HEK293T (cell line): ENCODE measurements around the gene MCF2L.

ENCODE experiments used
- CTCF ChIA-PET: fragments of 350-600 bp; formaldehyde crosslinking; extraction: SDS; loops from one replicate; lab custom pipeline; 2021; ENCODE audit warnings: antibody characterized with exemption, inconsistent platforms; lab: Yijun Ruan, JAX
- POLR2A ChIA-PET: fragments of 350-600 bp; formaldehyde crosslinking; extraction: SDS; loops from one replicate; lab custom pipeline; 2020; ENCODE audit warnings: antibody characterized with exemption, inconsistent platforms; lab: Yijun Ruan, JAX
- DNase-seq: peaks from one replicate; pipeline ENCODE4 v3.0.0; 2012; ENCODE audit warnings: mixed read lengths; ENCODE audit errors: extremely low spot score
- ARNT ChIP-seq: fragments of 450-650 bp; IDR thresholded peaks from 2 replicates; pipeline ENCODE4 v1.6.1; 2017; ENCODE audit warnings: mild to moderate bottlenecking
- BHLHE40 ChIP-seq: fragments of 450-650 bp; IDR thresholded peaks from 2 replicates; pipeline ENCODE4 v1.6.1; 2016; ENCODE audit warnings: mild to moderate bottlenecking, moderate library complexity, borderline replicate concordance
- CTBP1 ChIP-seq: fragments of 450-650 bp; IDR thresholded peaks from 2 replicates; pipeline ENCODE4 v1.6.1; 2016; ENCODE audit warnings: borderline replicate concordance
- ELF4 ChIP-seq: fragments of 450-650 bp; IDR thresholded peaks from 2 replicates; pipeline ENCODE4 v1.6.1; 2017; ENCODE audit warnings: antibody characterized with exemption
- FOXA1 ChIP-seq: fragments of 450-650 bp; IDR thresholded peaks from 2 replicates; pipeline ENCODE4 v1.6.1; 2016; ENCODE audit warnings: mild to moderate bottlenecking
- FOXK2 ChIP-seq: fragments of 450-650 bp; IDR thresholded peaks from 2 replicates; pipeline ENCODE4 v1.6.1; 2016; ENCODE audit warnings: mild to moderate bottlenecking
- FOXM1 ChIP-seq: fragments of 450-650 bp; IDR thresholded peaks from 2 replicates; pipeline ENCODE4 v1.6.1; 2017; ENCODE audit warnings: mild to moderate bottlenecking, borderline replicate concordance
- HDGF ChIP-seq: fragments of 450-650 bp; IDR thresholded peaks from 2 replicates; pipeline ENCODE4 v1.6.1; 2017; ENCODE audit warnings: antibody characterized with exemption, borderline replicate concordance
- L3MBTL2 ChIP-seq: fragments of 450-650 bp; conservative IDR thresholded peaks from 2 replicates; pipeline ENCODE4 v1.6.1; 2016; ENCODE audit warnings: mild to moderate bottlenecking
- LEF1 ChIP-seq: fragments of 450-650 bp; IDR thresholded peaks from 2 replicates; pipeline ENCODE4 v1.6.1; 2017; ENCODE audit warnings: mild to moderate bottlenecking, borderline replicate concordance
- NFRKB ChIP-seq: fragments of 450-650 bp; IDR thresholded peaks from 2 replicates; pipeline ENCODE4 v1.6.1; 2016; ENCODE audit warnings: mild to moderate bottlenecking, moderate library complexity
- SP1 ChIP-seq: fragments of 450-650 bp; IDR thresholded peaks from 2 replicates; pipeline ENCODE4 v1.6.1; 2017
- SUZ12 ChIP-seq: fragments of 450-650 bp; IDR thresholded peaks from 2 replicates; pipeline ENCODE4 v1.6.1; 2016; ENCODE audit warnings: mild to moderate bottlenecking
- TARDBP ChIP-seq: fragments of 450-650 bp; IDR thresholded peaks from 2 replicates; pipeline ENCODE4 v1.6.1; 2016
- ZNF384 ChIP-seq: fragments of 450-650 bp; IDR thresholded peaks from 2 replicates; pipeline ENCODE4 v1.6.1; 2016
- TF ChIP-seq, protein P1 (sequence below): fragments of 450-650 bp; IDR thresholded peaks from 2 replicates; pipeline ENCODE4 v1.6.1; 2016

The MCF2L gene

DNA sequence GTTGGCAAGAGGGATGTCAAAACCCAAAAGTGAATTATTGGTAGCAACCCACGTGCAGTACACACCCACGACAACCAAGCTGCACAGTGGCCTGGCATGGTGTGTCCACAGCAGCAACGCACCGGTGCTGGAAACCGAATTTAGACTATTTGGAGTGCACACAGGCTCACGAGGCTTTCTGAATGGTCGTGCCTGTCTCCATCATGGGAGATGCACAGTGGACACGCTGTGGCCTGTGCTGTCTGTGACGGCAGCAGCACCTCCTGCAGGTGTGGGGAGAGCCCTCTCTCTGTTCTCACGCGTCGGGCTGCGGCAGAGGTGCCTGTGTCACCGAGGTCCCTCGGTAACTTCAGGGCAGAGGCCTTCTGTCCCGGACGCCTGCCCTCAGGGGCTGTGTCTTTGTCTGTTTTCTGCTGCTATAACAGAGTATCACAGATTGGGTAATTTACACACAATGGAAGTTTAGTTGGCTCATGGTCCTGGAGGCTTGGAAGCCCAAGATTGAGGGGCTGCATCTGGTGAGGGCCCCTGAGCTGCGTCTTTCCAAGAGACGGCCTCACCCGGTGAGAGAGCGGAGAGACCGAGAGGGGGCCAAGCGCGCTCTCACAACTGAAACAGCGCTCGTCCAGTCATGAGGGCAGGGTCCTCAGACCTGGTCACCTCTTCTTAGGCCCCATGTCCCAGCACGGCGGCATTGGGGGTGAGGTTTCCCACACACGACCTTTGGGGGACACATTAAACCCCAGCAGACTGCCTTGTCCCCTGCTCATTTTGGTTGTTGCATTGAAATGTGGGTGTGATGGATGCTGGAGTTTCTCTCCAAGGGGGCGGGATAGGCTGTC, 9.1 kb upstream of the MCF2L start:
- ChIA-PET POLR2A (no interaction called here), CTCF (no interaction called here)
- DNase-seq, result no peak
- no peak for TF ChIP-seq FOXK2
- TF ChIP-seq, protein P1, sequence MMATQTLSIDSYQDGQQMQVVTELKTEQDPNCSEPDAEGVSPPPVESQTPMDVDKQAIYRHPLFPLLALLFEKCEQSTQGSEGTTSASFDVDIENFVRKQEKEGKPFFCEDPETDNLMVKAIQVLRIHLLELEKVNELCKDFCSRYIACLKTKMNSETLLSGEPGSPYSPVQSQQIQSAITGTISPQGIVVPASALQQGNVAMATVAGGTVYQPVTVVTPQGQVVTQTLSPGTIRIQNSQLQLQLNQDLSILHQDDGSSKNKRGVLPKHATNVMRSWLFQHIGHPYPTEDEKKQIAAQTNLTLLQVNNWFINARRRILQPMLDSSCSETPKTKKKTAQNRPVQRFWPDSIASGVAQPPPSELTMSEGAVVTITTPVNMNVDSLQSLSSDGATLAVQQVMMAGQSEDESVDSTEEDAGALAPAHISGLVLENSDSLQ, result no peak
- no peak for TF ChIP-seq L3MBTL2
- TF ChIP-seq TARDBP, result no peak

DNA sequence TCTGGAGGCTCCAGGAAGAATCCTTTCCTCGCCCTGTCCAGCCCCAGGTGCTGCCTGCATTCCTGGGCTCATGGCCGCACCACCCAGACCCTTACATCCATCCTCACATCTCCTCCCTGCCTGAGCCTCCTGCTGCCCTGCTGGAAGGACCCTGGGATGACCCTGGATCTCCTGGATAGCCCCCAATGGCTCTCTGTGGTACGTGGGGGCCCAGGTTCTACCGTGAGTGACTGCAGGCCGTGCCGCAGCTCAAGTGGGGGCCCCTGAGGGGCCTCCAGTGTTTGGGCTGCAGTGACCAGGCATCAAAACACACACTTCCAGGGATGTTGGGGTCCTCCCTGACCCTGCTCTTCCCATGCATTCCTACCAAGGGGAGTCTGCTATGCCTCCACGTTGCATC, 8.3 kb upstream of the MCF2L start:
- TF ChIP-seq HDGF (no peak), FOXA1 (no peak), FOXK2 (no peak), SUZ12 (no peak), NFRKB (no peak), L3MBTL2 (no peak), FOXM1 (no peak), ARNT (no peak), TARDBP (no peak), BHLHE40 (no peak)
- TF ChIP-seq, protein P1, result no peak
- ChIA-PET CTCF (no interaction called here), POLR2A (no interaction called here)
- DNase-seq, result no peak

DNA sequence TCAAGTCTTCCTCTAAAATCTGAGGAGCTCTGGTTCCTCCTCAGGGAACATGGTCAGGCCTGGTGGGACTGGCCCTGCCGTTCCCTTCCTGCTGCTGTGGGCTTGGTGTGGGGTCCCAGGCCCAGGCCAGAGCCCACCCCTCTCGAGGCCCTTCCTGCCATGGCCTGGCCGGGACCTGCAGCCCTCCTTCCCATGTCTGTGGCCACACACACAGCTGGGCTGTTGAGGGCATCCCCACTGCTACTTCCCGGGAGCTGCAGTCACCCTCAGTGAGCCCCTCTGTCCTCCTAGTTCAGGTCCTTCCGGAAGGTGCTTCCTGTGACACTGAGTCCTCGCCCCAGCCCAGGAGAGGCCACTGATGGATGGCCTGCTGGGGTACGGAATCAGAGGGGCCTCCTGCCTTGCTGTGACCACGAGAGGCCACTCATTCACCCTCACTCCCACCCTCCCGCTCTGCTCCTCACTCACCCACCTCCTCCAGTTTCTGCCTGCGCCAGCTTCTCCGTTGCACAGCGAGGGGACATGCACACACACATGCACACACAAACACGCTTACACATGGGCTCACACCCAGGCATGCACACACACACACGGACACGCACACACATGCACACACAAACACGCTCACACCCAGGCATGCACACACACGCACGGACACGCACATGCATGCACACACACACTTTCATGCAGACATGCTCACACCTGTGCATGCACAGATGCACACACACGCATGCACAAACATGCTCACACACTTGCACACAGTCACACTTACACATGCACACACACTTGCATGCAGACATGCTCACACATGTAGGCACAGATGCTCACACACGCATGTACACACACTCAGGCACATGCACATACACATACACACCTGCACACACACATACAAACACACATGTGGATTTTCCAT, 7.3 kb upstream of the MCF2L start:
- POLR2A ChIA-PET, result no interaction called here
- no peak for DNase-seq
- CTCF ChIA-PET, result no interaction called here
- TF ChIP-seq HDGF (no peak), ZNF384 (no peak), SUZ12 (no peak), FOXK2 (no peak), FOXM1 (no peak), L3MBTL2 (no peak), ELF4 (no peak), CTBP1 (no peak), ARNT (no peak), TARDBP (no peak), SP1 (no peak), LEF1 (no peak), NFRKB (no peak), FOXA1 (no peak), BHLHE40 (no peak)
- TF ChIP-seq, protein P1, result no peak

DNA sequence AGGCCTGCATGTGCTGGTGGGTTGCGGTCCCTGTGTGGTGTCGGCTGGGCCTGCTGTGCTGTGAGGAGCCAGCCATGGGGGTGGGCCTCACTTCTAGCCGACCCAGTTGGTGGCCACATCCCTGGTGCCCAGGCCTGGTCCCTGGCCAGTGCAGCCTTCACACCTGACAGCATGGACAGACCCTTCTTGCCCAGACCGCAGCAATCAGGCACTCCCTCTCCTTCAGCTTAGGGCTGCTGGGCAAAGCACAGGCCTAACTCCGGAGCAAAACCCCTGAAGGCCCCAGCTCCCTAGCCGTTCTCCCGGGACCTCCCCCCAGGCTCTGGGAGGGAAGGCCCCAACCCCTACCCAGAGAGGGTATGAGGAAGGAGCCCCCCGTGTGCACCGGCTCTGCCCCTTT, 6.6 kb upstream of the MCF2L start:
- ChIA-PET POLR2A (no interaction called here), CTCF (no interaction called here)
- TF ChIP-seq SP1, result no peak
- TF ChIP-seq BHLHE40, result no peak
- no peak for TF ChIP-seq FOXA1
- TF ChIP-seq, protein P1, result no peak
- no peak for TF ChIP-seq L3MBTL2
- no peak for TF ChIP-seq NFRKB
- TF ChIP-seq CTBP1, result no peak
- TF ChIP-seq FOXK2, result no peak
- TF ChIP-seq ZNF384, result no peak
- TF ChIP-seq LEF1, result no peak
- TF ChIP-seq ELF4, result no peak
- no peak for TF ChIP-seq ARNT
- TF ChIP-seq FOXM1, result no peak
- no peak for TF ChIP-seq TARDBP
- no peak for TF ChIP-seq SUZ12
- TF ChIP-seq HDGF, result no peak
- no peak for DNase-seq

DNA sequence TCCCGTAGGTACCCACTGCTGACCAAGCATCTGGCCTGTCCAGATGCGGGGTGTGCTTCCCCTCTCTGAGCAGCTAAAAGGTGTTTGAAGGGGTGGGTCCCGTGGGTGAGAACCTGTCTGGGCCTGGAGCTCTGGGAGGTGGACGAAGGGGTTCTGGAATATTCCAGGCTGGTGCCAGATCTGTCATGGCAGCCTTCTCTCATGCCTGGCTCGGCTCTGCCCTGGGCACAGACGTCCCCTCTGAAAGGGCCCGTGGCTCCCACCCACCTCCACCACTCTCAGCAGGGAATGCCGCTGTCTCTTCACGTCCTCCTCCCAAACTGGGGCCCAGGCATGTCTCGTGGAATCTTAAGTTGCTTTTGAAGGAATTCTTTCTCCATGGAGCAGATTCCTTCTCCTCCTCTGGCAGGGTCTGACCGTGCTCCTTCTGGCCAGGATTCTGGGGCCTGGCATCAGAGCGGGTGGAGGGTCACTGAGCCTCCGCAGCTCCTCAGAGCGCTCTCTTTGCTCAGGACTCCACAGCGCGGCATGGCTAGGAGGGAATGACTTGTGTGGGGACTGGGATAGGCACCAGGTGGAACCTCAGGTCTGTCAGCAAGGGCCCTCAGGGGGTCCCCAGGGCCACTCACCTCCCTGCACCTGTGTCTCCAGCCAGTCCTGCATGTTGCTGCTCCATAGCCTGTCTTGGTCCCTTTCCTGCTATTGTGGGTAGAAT, 5.9 kb upstream of the MCF2L start:
- no peak for DNase-seq
- CTCF ChIA-PET, result no interaction called here
- TF ChIP-seq SUZ12 (no peak), BHLHE40 (no peak), ARNT (no peak), ZNF384 (no peak)
- POLR2A ChIA-PET, result no interaction called here
